HL-60 (cell line): Measurements from ENCODE around the gene NLRP13.

ENCODE experiments used
- SPI1 ChIP-seq: IDR thresholded peaks from 2 replicates; pipeline ENCODE4 v1.6.1; 2012; ENCODE audit warnings: low read depth, mild to moderate bottlenecking, borderline replicate concordance
- TF ChIP-seq, protein P1 (sequence below): IDR thresholded peaks from one replicate; pipeline ENCODE4 v1.5.1; 2011; ENCODE audit warnings: low read length, control low read depth, inconsistent platforms; ENCODE audit not compliant: insufficient read depth
- TF ChIP-seq, protein P2 (sequence below): IDR thresholded peaks from 2 replicates; pipeline ENCODE4 v1.6.1; 2012; ENCODE audit warnings: low read depth; ENCODE audit not compliant: insufficient replicate concordance

DNA sequence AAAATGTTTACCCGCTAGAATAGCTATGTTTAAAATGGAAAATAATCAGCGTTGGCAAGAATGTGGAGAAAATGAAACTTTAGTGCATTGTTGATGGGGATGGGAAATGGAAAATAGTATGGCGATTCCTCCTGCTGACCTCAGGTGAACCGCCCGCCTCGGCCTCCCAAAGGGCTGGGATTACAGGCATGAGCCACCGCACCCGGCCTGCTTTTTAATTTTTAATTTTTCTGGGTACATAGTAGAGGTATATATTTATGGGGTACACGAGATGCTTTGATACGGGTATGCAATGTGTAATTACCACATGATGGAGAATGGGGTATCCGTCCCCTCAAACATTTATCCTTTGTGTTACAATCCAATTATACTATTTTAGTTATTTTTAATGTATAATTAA is 8.2 kb upstream of the NLRP13 start:
- TF ChIP-seq, protein P1, sequence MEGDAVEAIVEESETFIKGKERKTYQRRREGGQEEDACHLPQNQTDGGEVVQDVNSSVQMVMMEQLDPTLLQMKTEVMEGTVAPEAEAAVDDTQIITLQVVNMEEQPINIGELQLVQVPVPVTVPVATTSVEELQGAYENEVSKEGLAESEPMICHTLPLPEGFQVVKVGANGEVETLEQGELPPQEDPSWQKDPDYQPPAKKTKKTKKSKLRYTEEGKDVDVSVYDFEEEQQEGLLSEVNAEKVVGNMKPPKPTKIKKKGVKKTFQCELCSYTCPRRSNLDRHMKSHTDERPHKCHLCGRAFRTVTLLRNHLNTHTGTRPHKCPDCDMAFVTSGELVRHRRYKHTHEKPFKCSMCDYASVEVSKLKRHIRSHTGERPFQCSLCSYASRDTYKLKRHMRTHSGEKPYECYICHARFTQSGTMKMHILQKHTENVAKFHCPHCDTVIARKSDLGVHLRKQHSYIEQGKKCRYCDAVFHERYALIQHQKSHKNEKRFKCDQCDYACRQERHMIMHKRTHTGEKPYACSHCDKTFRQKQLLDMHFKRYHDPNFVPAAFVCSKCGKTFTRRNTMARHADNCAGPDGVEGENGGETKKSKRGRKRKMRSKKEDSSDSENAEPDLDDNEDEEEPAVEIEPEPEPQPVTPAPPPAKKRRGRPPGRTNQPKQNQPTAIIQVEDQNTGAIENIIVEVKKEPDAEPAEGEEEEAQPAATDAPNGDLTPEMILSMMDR: no peak
- TF ChIP-seq, protein P2, sequence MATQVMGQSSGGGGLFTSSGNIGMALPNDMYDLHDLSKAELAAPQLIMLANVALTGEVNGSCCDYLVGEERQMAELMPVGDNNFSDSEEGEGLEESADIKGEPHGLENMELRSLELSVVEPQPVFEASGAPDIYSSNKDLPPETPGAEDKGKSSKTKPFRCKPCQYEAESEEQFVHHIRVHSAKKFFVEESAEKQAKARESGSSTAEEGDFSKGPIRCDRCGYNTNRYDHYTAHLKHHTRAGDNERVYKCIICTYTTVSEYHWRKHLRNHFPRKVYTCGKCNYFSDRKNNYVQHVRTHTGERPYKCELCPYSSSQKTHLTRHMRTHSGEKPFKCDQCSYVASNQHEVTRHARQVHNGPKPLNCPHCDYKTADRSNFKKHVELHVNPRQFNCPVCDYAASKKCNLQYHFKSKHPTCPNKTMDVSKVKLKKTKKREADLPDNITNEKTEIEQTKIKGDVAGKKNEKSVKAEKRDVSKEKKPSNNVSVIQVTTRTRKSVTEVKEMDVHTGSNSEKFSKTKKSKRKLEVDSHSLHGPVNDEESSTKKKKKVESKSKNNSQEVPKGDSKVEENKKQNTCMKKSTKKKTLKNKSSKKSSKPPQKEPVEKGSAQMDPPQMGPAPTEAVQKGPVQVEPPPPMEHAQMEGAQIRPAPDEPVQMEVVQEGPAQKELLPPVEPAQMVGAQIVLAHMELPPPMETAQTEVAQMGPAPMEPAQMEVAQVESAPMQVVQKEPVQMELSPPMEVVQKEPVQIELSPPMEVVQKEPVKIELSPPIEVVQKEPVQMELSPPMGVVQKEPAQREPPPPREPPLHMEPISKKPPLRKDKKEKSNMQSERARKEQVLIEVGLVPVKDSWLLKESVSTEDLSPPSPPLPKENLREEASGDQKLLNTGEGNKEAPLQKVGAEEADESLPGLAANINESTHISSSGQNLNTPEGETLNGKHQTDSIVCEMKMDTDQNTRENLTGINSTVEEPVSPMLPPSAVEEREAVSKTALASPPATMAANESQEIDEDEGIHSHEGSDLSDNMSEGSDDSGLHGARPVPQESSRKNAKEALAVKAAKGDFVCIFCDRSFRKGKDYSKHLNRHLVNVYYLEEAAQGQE: no peak
- TF ChIP-seq SPI1: no peak
